Skeletal muscle cell (primary cell): Measurements from ENCODE around the gene SLC1A2.
"Not testable (repeated sequence)": the region's sequence is repeated elsewhere in the genome, so short reads cannot be mapped to it uniquely, and the experiment has no call there.

ENCODE experiments used
- DNase-seq: peaks from one replicate; pipeline ENCODE4 v3.0.0-alpha.2; 2010; ENCODE audit warnings: low read depth
- H3K4me3 ChIP-seq: 2 replicates; pipeline ENCODE4 v1.5.1; 2011; ENCODE audit warnings: low read depth, mild to moderate bottlenecking, control low read depth, low read length, moderate library complexity

SLC1A2 gene

GRCh38 chr11:35237860-35238715, 181.3 kb downstream of the SLC1A2 start:
- DNase-seq, result no peak
- H3K4me3 ChIP-seq, result no peak overlapping the region

DNA sequence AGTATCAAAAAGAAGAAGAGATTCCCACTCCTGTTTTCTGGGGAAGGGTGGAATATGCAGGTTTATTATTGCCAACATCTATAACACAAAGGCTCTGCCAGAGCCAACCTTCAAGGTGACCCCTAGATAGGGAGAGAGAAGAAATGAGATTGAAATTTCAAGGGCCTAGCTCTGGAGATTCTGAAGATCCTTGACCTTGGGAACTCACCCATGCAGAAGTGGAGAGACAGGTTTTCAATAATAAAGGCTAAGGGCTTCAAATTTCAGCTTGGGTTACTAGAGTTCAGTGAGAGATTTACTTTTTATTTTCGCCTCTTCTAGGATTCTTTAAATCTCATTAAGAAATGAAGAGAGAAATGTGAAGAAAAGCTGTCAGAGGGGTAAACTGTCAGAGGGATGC, 182.0 kb downstream of the SLC1A2 start:
- DNase-seq, result no peak
- no peak overlapping the region for H3K4me3 ChIP-seq

GRCh38 chr11:35236667-35237003, 182.7 kb downstream of the SLC1A2 start:
- DNase-seq, result no peak
- H3K4me3 ChIP-seq, result no peak overlapping the region

DNA sequence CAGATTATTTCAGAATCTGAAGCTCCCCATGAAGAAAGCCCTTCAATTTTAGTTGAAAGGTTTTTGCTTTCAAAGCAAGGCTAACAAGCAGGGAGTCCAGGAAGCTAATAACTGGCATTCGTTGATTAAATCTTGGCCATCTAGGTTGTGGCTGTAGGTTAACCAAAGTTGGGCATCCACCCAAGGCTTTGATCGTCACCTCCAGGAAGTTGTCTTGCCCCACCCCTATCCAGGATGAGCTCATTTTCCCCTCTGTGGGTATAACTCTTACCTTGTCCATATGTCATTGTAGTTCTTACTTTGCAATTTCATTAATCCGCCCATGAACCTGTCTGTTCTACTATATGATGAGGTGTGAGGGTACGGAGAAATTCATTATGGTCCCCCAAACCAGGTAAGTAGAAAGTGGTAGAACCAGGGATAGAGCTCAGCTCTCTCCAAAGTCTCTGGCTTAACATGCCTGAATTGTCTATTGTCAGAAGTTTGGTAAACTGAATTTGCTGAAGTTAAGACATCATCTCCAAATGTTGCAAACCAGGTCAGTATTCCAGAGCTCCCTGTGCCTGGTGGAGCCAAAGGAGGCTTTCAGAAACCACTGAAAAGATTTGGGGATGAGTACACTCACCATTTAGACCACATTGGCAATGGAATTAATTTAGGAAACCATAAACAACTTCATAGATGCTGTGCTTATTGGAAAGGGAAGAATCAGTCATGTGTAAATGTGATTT, 183.3 kb downstream of the SLC1A2 start:
- no peak for DNase-seq
- H3K4me3 ChIP-seq, result no peak overlapping the region

DNA sequence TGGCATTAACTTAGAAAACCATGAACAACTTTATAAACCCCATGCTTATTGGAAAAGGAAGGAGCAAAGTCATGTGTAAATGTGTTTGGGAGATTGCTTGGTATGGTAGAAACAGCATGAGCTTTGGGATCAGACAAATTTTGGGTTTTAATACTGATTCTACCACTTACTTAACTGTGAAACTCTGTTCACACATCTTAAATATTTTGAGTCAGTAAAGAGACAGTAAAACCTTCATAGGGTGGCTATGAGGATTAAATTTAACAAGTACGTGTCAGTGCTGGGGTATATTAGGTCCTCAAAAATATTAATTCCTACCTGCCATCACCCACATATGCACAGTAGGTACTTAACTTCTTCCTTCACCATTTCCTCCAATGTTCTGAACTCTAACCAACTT, 183.9 kb downstream of the SLC1A2 start:
- no peak for DNase-seq
- no peak overlapping the region for H3K4me3 ChIP-seq

DNA sequence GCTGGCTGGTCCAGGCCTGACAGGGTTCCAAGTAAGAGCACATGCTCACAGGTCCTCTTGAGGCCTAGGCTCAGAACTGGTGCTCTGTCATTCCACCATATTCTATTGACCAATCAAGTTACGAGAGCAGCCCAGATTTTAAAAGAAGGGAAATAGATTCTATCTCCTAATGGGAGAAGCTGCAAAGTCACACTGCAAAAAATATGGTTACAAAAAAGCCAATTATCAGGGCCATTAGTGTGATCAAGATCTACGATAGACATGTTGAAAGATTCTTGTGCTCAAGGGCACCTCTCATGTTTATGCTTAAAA, 184.2 kb downstream of the SLC1A2 start:
- H3K4me3 ChIP-seq, result no peak overlapping the region
- no peak for DNase-seq

GRCh38 chr11:35234460-35235156, 184.8 kb downstream of the SLC1A2 start:
- DNase-seq, result no peak
- H3K4me3 ChIP-seq, result no peak overlapping the region

- no peak for DNase-seq
- H3K4me3 ChIP-seq, result no peak overlapping the region
These were observed 185.8 kb downstream of the SLC1A2 start for GRCh38 chr11:35233518-35233917.

GRCh38 chr11:35232891-35233330, 186.4 kb downstream of the SLC1A2 start:
- no peak for DNase-seq
- H3K4me3 ChIP-seq, result no peak overlapping the region

GRCh38 chr11:35231076-35231860, 188.1 kb downstream of the SLC1A2 start:
- DNase-seq, result no peak
- no peak overlapping the region for H3K4me3 ChIP-seq

DNA sequence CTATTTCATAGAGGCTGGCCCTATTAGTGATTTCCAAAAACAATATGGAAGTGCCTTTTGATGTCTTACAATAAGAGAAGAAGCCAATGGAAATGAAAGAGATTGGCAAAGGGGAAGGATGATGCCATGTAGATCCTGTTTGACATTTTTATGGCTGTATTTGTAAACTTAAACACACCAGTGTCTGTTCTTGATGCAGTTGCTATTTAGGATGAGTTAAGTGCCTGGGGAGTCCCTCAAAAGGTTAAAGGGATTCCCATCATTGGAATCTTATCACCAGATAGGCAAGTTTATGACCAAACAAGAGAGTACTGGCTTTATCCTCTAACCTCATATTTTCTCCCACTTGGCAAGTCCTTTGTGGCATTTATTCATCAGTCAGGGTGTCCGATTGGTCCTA, 189.0 kb downstream of the SLC1A2 start:
- DNase-seq, result no peak

GRCh38 chr11:35228328-35228725, 191.0 kb downstream of the SLC1A2 start:
- H3K4me3 ChIP-seq, result no peak overlapping the region
- DNase-seq, result no peak

More for the DNA sequence above, 189.0 kb downstream of the SLC1A2 start:
- H3K4me3 ChIP-seq, result no peak overlapping the region

- no peak for DNase-seq
- H3K4me3 ChIP-seq, result no peak overlapping the region
These were observed 191.6 kb downstream of the SLC1A2 start for GRCh38 chr11:35227576-35228327.

DNA sequence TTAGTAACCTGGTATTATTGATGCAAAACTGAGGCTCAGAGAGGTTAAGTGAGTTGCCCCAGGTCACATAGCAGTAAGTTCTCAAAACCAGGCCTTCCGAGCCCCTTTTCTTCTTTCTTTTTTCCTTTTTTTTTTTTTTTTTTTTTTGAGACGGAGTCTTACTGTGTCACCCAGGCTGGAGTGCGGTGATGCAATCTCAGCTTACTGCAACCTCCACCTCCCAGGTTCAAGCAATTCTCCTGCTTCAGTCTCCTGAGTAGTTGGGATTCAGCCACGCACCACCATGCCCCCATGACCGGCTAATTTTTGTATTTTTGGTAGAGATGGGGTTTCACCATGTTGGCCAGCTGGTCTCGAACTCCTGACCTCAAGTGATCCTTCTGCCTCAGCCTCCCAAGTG, 192.6 kb downstream of the SLC1A2 start:
- H3K4me3 ChIP-seq, DNase-seq: not testable (repeated sequence)

DNA sequence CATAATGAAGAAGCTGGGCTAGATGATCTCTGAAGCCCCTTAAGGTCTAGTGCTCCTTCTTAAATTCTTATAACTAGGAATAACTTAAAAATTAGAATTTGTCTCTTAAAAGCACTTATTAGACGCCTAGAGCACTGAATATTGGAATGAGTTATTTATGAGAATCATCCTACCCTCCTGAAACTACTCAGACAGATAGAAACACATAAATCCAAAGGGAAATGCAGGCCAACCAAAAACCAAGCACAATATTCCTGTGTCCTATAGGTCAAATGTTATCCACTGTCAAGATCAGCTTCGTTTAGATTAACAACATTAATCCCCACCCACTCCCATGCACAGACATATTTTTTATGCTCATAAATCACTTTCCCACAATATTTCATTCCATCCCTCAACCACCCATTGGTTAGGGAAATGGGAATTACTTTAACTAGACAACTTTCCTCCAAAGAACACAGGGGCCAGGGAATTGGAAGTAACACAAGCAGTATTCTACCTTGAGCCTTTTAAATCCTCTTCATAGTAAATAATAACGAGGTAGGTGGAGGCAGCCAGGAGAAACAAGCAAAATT, 193.3 kb downstream of the SLC1A2 start:
- DNase-seq, result no peak

GRCh38 chr11:35223991-35224390, 195.4 kb downstream of the SLC1A2 start:
- no peak for DNase-seq
- no peak overlapping the region for H3K4me3 ChIP-seq

More for the DNA sequence above, 193.3 kb downstream of the SLC1A2 start:
- no peak overlapping the region for H3K4me3 ChIP-seq

DNA sequence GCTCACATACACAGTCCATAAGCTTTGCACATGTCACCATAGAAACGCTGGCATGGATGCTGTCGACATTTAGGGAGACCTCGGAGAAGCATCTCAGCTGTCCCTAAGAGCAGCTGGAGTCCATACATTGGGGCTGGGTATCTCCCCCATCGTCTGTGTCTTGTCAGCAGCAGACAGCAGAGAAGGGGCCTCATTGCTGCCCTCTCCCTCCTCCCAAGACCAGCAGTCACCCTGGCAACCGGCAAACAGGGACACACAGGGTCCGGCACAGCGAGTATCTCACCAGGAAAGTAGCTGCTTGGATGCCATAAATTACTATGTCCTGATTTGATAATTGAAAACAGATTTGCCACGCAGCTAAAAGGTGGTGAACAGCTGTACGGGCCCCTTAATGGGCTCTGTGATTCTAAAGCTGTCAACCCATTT, 196.0 kb downstream of the SLC1A2 start:
- DNase-seq, result no peak
- no peak overlapping the region for H3K4me3 ChIP-seq

- no peak for DNase-seq
- H3K4me3 ChIP-seq, result no peak overlapping the region
These were observed 200.4 kb downstream of the SLC1A2 start for GRCh38 chr11:35218956-35219355.
